Measurements from ENCODE around the gene RALB.

The RALB gene

GRCh38 chr2:120299004-120299403, 46.4 kb downstream of the RALB start:
- peaks cover 3% of the 10 kb centered on the region for H3K36me3 ChIP-seq (ENCODE audit: control insufficient read depth, insufficient read depth, low read length)
- TF ChIP-seq CTCF (IDR thresholded peaks at IDR 0.05; ENCODE audit: insufficient read depth, low read length, poor library complexity, severe bottlenecking): no peak
- DNase-seq (ENCODE audit: extremely low read depth, insufficient read length): no peak
- no peak overlapping the region for H3K4me3 ChIP-seq (replicated peaks; ENCODE audit: low read depth, low read length)
- H3K27me3 ChIP-seq (replicated peaks; ENCODE audit: control insufficient read depth, insufficient read depth, low read length): no peaks in the 10 kb centered on the region

DNA sequence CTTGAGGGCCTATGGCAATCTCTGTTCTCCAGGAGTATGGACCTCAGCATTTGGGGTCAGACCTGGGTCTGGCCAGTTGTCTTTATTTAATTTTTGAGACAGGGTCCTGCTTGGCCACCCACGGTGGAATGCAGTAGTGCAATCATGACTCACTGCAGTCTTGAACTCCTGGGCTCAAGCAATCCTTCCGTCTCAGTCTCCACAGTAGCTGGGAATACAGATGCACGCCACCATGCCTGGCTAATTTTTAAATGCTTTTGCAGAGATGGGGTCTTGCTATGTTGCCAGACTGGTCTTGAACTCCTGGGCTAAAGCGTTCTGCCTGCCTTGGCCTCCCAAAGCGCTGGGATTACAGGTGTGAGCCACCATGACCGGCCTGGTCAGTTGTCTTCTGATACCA, 46.9 kb downstream of the RALB start:
- H3K4me3 ChIP-seq (replicated peaks; ENCODE audit: low read depth, low read length): no peak overlapping the region
- no peaks in the 10 kb centered on the region for H3K27me3 ChIP-seq (replicated peaks; ENCODE audit: control insufficient read depth, insufficient read depth, low read length)
- H3K36me3 ChIP-seq (ENCODE audit: control insufficient read depth, insufficient read depth, low read length): peaks cover 3% of the 10 kb centered on the region
- no peak for DNase-seq (ENCODE audit: extremely low read depth, insufficient read length)
- no peak for TF ChIP-seq CTCF (IDR thresholded peaks at IDR 0.05; ENCODE audit: insufficient read depth, low read length, poor library complexity, severe bottlenecking)

- TF ChIP-seq CTCF (IDR thresholded peaks at IDR 0.05; ENCODE audit: insufficient read depth, low read length, poor library complexity, severe bottlenecking): no peak
- no peak for DNase-seq (ENCODE audit: extremely low read depth, insufficient read length)
- Histone ChIP-seq H3K36me3 (ENCODE audit: control insufficient read depth, insufficient read depth, low read length) (peaks cover 3% of the 10 kb centered on the region), H3K27me3 (replicated peaks; ENCODE audit: control insufficient read depth, insufficient read depth, low read length) (no peaks in the 10 kb centered on the region), H3K4me3 (replicated peaks; ENCODE audit: low read depth, low read length) (no peak overlapping the region)
Observed at GRCh38 chr2:120300385-120300784, 47.7 kb downstream of the RALB start.

DNA sequence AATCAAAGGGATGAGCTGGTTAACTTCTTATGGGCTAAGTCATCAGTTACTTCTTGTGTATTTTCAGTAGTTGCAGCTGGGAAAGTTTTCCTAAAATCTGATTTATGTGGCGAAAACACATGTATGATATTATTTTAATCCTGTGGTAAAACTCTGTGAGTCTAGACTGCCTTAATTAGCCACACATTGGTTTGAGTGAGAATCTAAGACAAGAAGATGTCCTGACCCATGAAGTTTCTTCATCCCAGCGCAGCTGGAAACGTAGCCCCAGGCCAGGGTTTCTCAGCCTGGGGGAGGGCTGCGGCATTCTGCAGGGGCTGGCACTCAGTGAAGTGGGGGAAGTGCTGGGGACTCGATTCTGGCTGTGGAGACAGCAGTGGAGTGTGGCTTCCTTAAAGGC, 48.6 kb downstream of the RALB start:
- no peaks in the 10 kb centered on the region for H3K27me3 ChIP-seq (replicated peaks; ENCODE audit: control insufficient read depth, insufficient read depth, low read length)
- no peak for TF ChIP-seq CTCF (IDR thresholded peaks at IDR 0.05; ENCODE audit: insufficient read depth, low read length, poor library complexity, severe bottlenecking)
- no peak for DNase-seq (ENCODE audit: extremely low read depth, insufficient read length)
- no peak overlapping the region for H3K4me3 ChIP-seq (replicated peaks; ENCODE audit: low read depth, low read length)
- peaks cover 3% of the 10 kb centered on the region for H3K36me3 ChIP-seq (ENCODE audit: control insufficient read depth, insufficient read depth, low read length)

DNA sequence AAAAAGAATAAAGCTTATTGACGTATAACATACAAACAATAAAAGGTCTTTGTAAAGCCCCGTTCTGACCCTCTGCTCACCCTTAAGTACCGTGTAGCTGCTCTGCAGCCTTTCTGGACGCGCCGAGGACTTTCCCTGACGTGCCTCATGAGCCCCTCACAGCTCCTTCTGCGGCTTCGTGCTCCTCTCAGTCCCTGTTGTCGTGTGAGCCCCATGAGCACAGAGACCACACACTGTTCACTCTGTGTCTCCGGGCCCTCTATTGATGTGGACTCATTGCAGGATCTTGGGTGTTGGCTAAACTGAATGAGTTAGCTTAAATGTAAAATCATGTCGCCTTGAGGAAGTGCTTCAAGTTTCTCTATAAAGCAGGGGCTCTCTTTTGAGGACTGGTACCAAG, 49.6 kb downstream of the RALB start:
- TF ChIP-seq CTCF (IDR thresholded peaks at IDR 0.05; ENCODE audit: insufficient read depth, low read length, poor library complexity, severe bottlenecking): no peak
- no peak for DNase-seq (ENCODE audit: extremely low read depth, insufficient read length)
- no peaks in the 10 kb centered on the region for H3K27me3 ChIP-seq (replicated peaks; ENCODE audit: control insufficient read depth, insufficient read depth, low read length)
- H3K4me3 ChIP-seq (replicated peaks; ENCODE audit: low read depth, low read length): no peak overlapping the region
- peaks cover 3% of the 10 kb centered on the region for H3K36me3 ChIP-seq (ENCODE audit: control insufficient read depth, insufficient read depth, low read length)

DNA sequence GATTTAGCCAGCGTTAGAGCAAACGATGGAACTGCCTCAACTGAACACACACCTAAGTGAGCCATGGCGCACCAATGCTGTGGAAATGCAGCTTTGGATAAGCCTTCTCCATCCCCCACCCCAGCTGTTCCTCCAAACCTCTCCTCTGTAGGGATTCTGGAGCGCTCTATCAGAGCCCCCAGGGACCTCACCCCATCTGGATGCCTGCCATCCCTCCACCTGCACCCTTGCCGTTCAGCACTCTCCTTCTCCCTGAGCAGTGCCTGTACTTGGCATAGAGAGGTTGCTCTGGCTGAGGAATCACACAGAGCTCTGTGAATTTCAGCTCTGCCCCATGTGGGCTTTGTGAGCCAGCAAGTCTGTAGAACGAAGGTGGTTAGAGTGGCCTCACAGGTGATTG, 50.5 kb downstream of the RALB start:
- Histone ChIP-seq H3K27me3 (replicated peaks; ENCODE audit: control insufficient read depth, insufficient read depth, low read length) (no peaks in the 10 kb centered on the region), H3K36me3 (ENCODE audit: control insufficient read depth, insufficient read depth, low read length) (peaks cover 3% of the 10 kb centered on the region), H3K4me3 (replicated peaks; ENCODE audit: low read depth, low read length) (no peak overlapping the region)
- no peak for DNase-seq (ENCODE audit: extremely low read depth, insufficient read length)
- no peak for TF ChIP-seq CTCF (IDR thresholded peaks at IDR 0.05; ENCODE audit: insufficient read depth, low read length, poor library complexity, severe bottlenecking)
